GM21367 (cell line): ENCODE data around the gene PDCD5.
"Not testable (repeated sequence)": the region's sequence is repeated elsewhere in the genome, so short reads cannot be mapped to it uniquely, and the experiment has no call there.

Experiments
- ATAC-seq: cut with Tn5 transposase; IDR thresholded peaks from one replicate; pipeline ENCODE4 v1.9.1; 2021; ENCODE audit not compliant: unreplicated experiment

PDCD5 gene, protein sequence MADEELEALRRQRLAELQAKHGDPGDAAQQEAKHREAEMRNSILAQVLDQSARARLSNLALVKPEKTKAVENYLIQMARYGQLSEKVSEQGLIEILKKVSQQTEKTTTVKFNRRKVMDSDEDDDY

DNA sequence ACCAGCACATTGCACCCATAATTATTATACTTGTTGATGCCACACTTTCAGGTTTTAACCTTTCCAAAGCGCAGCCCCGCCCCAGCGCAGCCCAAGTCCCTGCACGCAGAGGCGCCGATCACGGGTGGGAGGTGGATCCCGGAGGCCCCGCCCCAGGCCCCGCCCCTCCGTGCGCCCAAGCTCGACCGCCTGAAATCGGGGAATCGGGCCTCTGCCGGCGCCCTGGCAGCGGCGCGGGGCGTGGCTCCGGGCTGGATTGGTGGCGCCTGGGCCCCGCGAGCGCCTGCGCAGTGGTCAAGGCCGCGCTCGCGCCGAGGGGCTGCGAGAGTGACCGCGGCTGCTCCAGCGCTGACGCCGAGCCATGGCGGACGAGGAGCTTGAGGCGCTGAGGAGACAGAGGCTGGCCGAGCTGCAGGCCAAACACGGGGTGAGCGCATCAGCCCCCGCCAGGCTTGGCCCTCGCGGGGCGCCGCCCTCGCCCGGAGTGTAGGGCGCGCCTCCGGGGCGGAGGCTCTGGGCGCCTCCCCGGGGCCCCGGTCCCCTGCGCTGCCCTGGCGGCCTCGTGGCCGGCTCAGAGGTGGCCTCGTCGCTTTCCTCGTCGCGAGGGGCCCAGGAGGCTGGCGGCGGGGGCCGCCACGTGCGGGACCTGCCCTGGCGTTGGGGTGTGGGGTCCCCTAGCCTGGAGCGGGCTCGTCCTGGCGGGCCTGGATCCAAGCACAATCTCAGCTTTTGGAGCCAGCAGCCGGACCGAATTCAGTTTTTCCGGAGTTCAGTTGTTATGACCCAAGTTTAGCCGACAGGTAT, at the start of gene PDCD5:
Gene PDCD5 (plus strand): TSS at position 290 of the 804 bp plus-strand sequence. CDS start 72 bp downstream, at position 362.
- ATAC-seq, result peak; percentile 90

DNA sequence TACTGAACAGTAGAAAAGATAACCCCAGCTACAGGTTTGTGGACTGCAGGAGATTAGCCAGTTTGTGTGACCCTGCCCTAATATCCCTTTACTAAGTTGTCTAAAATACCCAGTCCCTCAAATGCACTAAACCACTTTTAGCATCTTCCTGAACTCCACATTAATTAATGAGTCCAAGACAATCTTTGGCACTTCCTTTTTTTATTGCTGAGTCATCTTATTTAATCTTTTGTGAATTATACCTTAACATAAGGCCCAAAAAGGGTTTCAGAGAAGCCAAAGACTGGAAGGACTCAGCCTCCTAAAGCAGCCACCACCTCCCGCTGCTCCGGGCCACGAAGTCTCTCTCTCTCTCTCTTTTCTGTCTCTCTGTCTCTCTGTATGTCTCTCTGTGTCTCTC, 48.8 kb upstream of the PDCD5 start:
- no peak for ATAC-seq

DNA sequence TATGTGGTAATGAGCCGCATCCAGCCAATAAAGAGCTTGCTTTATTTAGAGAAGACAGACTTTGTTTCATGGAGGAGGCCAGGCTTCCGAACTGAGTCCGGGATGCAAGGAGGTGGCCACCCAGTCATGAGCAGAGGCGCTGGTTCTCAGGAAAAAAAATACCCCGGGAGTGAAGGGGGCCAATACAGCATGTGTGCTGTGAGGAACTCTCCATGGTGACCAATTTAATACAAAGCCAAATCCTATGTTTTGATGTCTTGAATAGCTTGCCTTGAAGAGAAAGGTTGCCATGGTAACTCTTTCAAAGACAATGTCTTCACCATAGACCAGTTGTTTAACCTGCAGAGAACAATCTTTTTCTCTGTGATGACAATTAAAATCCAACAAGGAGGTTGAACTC, 43.4 kb upstream of the PDCD5 start:
- ATAC-seq, result no peak

DNA sequence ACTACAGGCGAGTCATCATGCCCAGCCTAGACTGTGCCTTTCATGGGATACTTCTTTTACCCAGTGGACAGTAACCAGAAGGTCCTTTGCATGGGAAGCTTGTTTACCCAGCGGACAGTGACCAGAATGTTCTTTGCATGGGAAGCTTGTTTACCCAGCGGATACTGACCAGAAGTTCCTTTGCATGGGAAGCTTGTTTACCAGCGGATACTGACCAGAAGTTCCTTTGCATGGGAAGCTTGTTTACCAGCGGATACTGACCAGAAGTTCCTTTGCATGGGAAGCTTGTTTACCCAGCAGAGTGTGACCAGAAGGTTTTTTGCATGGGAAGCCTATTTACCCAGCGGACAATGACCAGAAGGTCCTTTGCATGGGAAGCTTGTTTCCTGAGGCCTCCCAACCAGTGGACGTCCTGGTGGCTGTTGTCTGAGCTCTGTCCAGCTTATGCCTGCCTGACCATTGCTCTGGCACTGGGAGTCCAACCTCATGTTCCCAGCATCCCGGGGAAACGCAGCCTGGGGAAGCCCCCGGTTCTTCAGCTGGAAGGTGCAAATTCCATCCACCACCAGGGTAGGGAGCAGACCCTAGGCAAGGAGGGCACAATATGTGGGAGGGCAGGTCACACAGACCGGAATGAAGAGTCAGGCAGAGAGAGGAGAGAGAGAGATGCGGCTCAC, 41.6 kb upstream of the PDCD5 start:
- ATAC-seq, result no peak

DNA sequence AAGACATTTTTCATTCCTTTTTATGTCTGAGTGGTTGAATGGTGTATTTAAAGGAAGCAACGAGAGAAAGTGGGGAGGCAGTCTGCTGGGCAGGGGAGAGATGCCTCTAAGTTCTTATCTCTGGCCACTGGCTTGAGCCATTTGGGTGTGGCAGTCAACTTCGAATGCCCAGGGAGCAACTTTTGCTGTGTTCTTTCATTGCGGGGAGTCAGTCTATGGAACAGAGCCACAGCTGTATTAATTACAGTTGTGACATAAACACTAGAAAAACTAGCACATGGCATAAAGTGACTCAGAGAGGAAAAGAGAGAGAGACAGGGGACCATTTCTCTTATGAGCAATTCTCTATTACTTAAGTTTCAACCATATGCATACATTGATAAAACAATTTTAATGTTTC, 40.4 kb upstream of the PDCD5 start:
- ATAC-seq, result no peak

DNA sequence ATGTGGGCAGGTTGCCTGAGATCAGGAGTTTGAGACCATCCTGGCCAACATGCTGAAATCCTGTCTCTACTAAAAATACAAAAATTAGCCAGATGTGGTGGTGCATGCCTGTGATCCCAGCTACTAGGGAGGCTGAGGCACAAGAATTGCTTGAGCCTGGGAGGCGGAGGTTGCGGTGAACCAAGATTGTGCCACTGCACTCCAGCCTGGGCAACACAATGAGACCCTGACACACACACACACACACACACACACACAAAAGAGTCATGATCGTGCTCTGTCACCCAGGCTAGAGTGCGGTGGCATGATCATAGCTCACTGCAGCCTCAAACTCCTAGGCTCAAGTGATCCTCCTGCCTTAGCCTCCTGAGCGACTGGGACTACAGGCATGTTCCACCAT, 39.6 kb upstream of the PDCD5 start:
- ATAC-seq, result not testable (repeated sequence)

DNA sequence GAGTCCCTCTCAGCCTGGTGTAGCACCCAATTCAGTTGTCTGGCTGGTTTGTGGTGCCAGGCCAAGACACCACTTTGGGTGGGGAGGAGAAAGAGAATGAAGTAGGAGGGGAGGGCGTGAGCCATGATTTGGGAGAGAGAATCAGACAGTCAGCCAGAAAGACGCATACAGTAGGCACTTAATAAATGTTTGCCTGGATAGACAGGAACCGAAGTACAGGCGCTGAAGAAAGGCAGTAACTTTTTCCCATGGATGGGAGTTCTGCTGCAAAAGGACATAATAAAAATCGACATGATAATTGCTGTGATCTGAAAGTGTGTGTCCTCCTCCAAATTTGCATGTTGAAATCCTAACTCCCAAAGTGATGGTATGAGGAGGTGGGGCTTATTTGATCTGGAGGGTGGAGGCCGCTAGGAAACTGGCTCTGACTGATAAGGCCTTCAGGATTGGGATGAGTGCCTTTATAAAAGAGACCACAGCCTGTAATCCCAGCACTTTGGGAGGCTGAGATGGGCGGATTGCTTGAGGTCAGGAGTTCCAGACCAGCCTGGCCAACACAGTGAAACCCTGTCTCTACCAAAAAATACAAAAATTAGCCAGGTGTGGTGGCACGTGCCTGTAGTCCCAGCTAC, 38.4 kb upstream of the PDCD5 start:
- no peak for ATAC-seq

DNA sequence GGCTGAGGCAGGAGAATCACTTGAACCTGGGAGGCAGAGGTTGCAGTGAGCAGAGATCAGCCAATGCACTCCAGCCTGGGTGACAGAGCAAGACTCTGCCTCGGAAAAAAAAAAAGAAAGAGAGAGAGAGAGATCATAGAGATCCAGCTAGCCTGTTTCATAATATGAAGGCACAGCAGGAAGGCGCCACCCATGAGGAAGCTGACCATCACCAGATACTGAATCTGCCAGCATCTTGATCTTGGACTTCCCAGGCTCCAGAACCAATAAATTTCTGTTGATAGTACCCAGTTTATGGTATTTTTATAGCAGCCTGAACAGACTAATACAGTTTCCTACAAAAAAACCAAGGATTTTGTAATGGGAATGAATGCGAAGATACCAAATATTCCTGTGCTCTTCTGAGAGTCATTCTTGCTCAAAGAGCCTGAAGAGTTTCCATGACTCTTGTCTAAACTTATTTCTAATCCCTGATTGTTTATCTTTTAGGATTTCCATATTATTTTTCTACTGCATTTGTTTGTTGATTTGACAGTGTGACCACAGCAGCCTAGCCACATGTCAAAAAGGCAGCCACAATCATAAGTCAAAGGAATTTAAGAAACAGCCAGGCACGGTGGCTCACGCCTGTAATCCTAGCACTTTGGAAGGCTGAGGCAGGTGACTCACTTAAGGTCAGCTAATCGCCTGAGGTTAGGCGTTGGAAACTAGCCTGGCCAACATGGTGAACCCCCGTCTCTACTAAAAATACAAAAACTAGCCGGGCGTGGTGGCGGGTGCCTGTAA, 37.7 kb upstream of the PDCD5 start:
- no peak for ATAC-seq

DNA sequence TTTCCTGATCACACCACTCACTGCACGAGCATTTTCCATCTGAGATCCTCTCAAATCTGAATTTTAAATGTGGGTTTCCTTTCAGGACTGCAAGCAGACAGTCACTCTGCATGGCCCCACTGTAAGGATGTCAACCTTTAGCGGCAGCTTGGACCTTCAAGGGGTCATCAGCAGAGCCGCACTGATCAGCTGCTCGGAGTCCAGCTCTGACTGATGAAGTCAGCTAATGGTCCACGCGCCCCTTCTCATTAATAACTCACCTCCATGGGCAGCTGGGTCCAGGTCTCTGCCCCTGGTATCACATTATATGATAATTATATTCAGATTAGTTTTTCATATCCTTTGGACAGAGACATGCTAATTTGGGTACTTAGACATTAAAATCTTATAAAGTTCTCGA, 36.1 kb upstream of the PDCD5 start:
- ATAC-seq, result no peak

DNA sequence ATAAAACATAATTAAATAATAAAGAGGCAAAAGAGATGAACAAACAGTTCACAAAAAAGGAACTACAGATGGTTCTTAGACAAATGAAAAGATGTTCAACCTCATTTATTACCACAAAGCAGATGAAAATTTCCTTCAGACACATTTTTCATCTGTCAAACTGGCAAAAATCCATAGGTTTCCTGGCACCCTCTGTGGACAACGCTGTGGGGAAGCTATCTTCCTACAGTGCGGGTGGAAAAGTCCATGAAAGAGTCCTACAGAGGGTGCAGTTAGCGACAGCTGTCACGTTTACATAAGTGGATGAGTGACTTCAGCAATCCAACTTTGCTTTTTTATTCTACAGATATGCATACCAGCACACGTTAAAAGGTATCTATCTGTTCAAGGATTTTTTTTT, 30.3 kb upstream of the PDCD5 start:
- no peak for ATAC-seq

DNA sequence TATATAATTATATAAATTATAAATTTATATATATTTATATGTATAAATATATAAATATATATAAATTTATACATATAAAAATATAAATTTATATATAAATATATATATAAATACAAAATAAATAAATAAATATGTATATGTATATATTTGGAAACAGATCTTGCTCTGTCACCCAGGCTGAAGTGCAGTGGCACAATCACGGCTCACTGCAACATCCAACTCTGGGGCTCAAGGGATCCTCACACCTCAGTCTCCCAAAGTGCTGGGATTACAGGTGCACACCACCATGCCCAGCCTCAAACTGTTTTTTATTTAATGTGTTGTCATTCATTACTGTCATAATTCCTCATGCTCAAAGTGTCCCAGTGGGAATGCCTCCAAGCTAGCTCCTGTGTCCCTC, 25.2 kb upstream of the PDCD5 start:
- no peak for ATAC-seq

DNA sequence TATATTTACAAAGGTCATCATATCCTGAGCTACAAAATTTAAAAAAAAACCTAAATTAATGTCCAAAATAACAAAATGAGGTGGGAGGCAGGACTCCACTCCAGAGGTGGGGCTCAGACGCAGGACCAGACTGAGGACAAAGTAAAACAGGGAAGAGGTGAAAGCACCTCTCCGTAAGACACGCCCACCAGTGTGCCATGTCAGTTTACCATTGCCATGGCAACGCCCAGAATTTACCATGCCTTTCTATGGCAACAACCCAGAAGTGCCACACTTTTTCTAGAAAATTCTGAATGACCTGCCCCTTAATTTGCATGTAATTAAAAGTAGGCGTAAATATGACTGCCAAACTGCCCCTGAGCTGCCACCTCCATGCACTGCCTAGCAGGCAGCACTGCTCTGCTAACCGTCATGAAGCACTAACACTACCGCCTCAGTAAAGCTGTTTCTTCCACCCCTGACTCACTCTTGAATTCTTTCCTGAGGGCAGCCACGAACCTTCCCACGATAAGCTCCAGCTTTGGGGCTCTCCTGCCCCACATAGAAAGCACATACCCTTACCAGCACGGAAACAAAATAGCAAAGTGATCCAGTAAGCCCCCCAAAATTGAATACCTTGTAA, 22.3 kb upstream of the PDCD5 start:
- no peak for ATAC-seq

DNA sequence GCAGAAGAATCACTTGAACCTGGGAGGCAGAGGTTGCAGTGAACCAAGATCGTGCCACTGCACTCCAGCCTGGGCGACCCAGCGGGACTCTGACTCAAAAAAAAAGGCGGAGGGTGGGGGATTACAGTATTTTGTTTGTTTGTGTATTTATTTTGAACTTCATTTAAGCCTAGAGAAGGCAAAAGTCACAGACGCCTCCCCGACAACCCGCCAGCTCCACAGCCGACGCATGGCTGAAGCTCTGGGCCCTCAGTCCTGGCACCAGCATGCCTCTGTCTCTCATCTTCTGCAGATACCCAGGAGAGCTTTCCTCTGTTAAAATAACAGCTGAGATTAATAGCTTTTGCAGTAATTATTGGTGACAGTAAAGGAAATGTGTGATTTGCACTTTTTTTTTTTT, 17.2 kb upstream of the PDCD5 start:
- no peak for ATAC-seq

DNA sequence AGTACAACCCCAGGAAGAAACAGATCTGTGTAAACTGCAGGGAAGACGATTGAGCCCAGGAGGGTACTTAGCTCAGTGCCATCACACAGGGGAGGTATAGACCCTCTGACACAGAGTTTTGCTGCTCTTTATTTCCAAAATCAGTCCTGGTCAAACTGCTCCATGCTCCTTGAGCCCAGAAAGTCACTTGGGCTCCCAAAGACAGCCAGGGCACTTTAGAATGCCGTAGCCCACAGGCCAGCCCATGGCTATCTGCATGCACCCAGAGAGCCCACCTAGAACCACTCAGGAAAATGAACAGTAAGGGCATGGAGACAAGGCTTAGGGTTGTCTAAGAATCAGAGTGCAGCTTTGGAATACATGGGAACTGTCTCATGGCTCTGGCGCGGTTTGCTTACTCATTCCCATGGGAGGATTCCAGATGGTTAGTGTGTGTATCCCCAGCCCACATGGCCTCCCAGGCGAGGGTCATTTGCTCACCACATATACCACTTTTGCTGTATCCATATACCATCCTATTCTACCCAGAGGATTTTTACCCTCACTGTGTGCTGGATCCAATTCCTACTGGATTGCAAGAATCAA, 14.7 kb upstream of the PDCD5 start:
- no peak for ATAC-seq

DNA sequence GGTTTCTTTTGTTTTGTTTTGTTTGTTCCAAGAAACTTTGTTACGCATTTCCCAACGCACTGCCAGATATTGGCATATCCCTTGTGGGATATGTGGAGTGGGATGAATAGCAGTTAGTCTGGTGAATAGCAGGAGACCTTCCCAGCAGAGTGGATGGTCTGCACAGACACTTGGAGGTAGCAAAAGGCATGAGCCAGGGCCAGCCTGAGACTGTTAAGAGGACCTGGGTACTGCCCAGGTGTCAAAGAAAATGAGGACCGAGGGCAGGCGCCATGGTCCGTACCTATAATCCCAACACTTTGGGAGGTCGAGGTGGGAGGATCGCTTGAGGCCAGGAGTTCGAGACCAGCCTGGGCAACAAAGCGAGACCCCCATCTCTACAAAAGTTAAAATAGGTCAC, 13.5 kb upstream of the PDCD5 start:
- no peak for ATAC-seq

DNA sequence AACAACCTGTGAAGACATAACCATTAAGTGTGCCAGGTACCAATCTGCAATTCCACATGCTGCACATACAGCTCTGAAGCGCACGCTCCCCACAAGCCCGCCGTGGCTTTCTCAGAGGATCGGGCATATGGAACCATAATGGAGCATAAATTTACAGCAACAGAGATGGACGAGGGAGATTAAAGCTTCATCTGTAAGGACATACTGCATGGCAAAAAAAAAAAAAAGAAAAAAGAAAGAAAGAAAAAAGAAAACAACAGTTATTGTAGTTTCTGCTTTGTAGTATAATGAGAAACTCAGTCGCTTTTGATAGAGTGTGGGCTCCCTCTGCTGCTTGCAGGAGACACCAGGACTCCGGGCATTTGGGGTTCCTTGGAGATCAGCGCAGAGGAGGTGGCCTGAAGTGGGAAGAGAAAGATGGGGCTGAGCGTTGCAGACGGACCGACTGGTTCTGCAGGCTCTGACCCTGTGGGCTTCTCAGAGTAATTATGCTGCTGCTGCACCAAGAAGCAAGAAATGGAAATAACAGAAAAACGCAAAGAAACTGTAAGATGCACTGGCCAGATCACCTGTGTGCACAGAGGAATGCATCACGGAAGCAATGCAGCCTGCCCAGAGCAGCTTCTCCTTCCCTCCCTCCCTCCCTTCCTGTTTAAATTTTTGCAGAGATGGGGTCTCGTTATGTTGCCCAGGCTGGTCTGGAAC, 10.8 kb upstream of the PDCD5 start:
- ATAC-seq, result no peak

DNA sequence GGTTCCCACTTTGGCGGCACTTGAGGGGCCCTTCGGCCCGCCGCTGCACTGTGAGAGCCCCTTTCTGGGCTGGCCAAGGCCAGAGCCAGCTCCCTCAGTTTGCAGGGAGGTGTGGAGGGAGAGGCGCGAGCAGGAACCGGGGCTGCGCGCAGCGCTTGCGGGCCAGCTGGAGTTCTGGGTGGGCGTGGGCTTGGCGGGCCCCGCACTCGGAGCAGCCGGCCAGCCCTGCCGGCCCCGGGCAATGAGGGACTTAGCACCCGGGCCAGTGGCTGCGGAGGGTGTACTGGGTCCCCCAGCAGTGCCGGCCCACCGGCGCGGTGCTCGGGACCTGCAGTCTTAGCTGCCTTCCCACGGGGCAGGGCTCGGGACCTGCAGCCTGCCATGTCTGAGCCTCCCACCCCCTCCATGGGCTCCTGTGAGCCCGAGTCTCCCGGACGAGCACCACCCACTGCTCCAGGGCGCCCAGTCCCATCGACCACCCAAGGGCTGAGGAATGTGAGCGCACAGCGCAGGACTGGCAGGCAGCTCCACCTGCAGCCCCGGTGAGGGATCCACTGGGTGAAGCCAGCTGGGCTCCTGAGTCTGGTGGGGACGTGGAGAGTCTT, 9.4 kb upstream of the PDCD5 start:
- not testable (repeated sequence) for ATAC-seq

DNA sequence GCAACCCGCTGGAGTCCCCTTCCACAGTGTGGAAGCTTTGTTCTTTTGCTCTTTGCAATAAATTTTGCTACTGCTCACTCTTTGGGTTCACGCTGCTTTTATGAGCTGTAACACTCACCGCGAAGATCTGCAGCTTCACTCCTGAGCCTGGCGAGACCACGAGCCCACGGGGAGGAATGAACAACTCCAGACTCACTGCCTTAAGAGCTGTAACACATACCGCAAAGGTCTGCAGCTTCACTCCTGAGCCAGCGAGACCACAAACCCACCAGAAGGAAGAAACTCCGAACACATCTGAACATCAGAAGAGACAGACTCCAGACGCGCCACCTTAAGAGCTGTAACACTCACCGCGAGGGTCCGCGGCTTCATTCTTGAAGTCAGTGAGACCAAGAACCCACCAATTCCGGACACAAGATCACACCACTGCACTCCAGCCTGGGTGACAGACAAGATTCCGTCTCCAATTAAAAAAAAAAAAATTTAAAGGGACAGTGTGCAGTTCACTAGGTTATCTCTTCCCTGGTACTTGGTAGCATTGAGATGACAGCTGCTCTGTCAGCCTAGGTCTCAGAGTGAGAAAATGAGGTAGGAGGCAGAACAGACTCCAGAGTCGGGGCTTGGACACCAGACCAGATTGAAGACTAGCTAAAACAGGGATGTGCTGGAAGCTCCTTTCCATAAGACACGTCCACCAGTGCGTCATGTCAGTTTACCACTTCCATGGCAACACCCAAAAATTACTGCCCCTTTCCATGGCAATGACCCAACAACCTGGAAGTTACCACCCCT, 8.1 kb upstream of the PDCD5 start:
- ATAC-seq, result not testable (repeated sequence)

DNA sequence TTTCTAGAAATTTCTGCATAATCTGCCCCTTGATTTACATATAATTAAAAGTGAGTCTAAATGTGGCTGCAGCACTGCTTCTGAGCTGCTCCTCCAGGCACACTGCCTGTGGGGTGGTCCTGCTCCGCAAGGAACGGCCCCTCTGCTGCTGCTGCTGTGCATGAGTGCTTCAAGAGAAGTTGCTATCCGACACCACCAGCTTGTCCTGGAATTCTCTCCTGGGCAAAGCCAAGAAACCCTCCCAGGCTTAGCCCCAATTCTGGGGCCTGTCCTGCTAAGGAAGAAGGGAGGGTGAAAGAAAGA, 7.5 kb upstream of the PDCD5 start:
- no peak for ATAC-seq
